ENCODE results near the gene ACSF2. TPM values are rescaled to one million over a fixed set of nuclear protein-coding genes. Genes with fewer than 3 reads are reported as not detected.

Gene ACSF2
- total and polyA plus RNA-seq, 8 donors, result 60.9 to 148 (median 124) TPM

DNA sequence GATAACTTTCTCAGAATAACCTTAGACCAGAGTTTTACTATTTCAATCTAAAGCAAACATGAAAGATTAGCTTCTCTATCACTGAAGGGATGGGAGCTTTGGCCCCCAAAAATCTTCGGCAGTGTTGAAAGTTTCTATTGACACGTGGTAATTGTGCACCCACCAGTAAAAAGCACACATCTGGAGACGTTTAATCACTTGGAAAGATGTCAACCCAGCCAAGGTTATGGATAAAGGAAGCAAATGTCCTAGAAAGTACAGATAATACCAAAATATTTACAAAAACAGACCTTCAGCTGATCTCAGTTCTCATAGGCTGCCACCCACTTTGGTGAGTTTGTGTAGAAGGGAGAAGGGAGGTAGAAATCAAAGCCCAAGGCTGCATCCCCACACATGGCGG lies 87.5 kb downstream of the ACSF2 start:
- DNase-seq, result no peak
- no peak overlapping the region for H3K27ac ChIP-seq
- no peaks in the 10 kb centered on the region for H3K9me3 ChIP-seq
- no peaks in the 10 kb centered on the region for H3K36me3 ChIP-seq
- peaks cover 0 to 13% of the 10 kb centered on the region in 2 donors for H3K4me1 ChIP-seq
- no peak for TF ChIP-seq CTCF (IDR thresholded peaks at IDR 0.05)
- no peaks in the 10 kb centered on the region for H3K27me3 ChIP-seq
- H3K4me3 ChIP-seq, result no peak overlapping the region
- ATAC-seq, result no peak
- intact Hi-C loops (cut with DNase I), result no loop called here

GRCh38 chr17:50514388-50514787 lies 88.4 kb downstream of the ACSF2 start:
- Histone ChIP-seq H3K4me3 (no peak overlapping the region), H3K27ac (no peak overlapping the region), H3K36me3 (no peaks in the 10 kb centered on the region), H3K9me3 (no peaks in the 10 kb centered on the region), H3K4me1 (peaks cover 0 to 5% of the 10 kb centered on the region in 2 donors), H3K27me3 (no peaks in the 10 kb centered on the region)
- TF ChIP-seq CTCF (IDR thresholded peaks at IDR 0.05), result no peak
- intact Hi-C loops (cut with DNase I), result no loop called here
- DNase-seq, result no peak
- ATAC-seq, result no peak

- DNase-seq, result peak in 1 of 4 donors; percentile 42
- ATAC-seq, result no peak
- intact Hi-C loops (cut with DNase I), result no loop called here
These were observed 89.1 kb downstream of the ACSF2 start for GRCh38 chr17:50514936-50515702.

DNA sequence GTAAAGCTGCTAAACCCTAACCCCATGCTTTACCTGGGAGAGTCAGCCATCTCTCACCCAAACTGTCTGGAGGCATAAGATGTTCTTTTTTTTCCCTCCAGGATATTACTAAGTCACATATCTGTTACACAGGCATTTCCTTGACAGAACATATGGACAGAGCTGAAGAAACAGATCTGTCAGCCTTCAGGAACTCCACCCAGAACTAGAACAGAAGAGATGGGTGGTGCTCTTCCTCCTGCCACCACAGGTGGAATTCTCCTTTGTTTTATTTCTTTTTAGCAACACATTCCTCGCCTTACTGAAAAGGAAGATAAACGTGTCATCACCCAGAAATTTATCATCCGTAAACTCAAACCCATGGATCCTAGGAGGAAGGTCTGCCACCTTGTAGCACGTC lies 91.0 kb downstream of the ACSF2 start:
- no peaks in the 10 kb centered on the region for H3K4me1 ChIP-seq
- H3K27ac ChIP-seq, result no peak overlapping the region
- DNase-seq (no peak), ATAC-seq (no peak)
- no peaks in the 10 kb centered on the region for H3K36me3 ChIP-seq
- H3K27me3 ChIP-seq, result no peaks in the 10 kb centered on the region
- no peak for TF ChIP-seq CTCF (IDR thresholded peaks at IDR 0.05)
- no peaks in the 10 kb centered on the region for H3K9me3 ChIP-seq
- no peak overlapping the region for H3K4me3 ChIP-seq
- intact Hi-C loops (cut with DNase I), result no loop called here

More at GRCh38 chr17:50514936-50515702, 89.1 kb downstream of the ACSF2 start:
- H3K27me3 ChIP-seq, result no peaks in the 10 kb centered on the region
- no peaks in the 10 kb centered on the region for H3K9me3 ChIP-seq
- H3K27ac ChIP-seq, result no peak overlapping the region
- no peaks in the 10 kb centered on the region for H3K36me3 ChIP-seq
- no peak for TF ChIP-seq CTCF (IDR thresholded peaks at IDR 0.05)
- no peak overlapping the region for H3K4me3 ChIP-seq
- H3K4me1 ChIP-seq, result peaks cover 0 to 5% of the 10 kb centered on the region in 2 donors

DNA sequence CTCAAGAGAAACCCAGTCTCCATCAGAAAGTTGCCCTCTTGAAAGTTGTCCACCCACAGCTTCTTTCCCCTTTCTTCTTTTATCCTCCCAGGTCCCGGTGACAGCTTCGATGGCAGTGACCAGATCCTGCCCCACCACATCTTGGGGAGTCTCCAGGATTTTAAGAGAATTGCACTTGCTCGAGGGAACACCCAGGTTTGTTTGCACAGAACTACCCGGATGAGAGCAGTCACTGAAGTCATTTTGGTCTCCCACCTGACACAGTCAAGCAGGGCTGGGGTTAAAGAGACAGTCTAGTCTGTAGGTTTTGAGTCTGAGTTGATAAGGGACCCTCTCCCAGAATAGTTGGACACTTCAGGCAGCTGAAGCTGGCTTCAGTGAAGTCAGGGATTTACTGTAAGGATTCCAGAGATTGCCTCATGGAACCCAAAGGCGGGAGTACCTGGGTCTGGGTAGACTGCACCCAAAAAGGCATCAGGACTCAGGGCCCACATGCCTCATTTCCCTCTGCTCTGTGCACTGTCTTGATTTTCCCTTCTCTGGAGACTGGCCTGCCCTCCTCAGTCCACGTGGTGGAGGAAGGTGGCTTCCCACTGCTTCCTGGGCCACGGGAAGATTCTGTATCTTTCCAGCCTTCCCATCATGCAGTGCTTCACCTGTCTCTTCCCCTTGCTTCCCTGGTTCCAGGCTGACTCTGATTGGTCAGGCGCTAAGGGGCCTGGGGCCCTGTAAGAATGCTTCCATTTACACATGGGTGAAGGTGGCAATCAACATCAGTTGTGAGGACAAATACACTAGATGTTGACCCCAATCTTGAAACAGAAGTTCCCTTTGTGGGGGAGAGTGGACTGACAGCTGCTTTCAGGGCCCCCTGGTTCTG lies 91.7 kb downstream of the ACSF2 start:
- Histone ChIP-seq H3K27ac (no peak overlapping the region), H3K27me3 (no peaks in the 10 kb centered on the region), H3K36me3 (no peaks in the 10 kb centered on the region), H3K4me3 (no peak overlapping the region), H3K4me1 (no peaks in the 10 kb centered on the region), H3K9me3 (no peaks in the 10 kb centered on the region)
- no peak for ATAC-seq
- intact Hi-C loops (cut with DNase I), result no loop called here
- TF ChIP-seq CTCF (IDR thresholded peaks at IDR 0.05), result no peak
- DNase-seq, result peak in 1 of 4 donors; percentile 5
